H1 (cell line): ENCODE results near the gene MAN2A1. TPM values are rescaled to one million over a fixed set of nuclear protein-coding genes. Genes with fewer than 3 reads are reported as not detected.

Experiments
- CTCF ChIA-PET: fragments of 300-600 bp; sonication (Branson Sonifier 250); formaldehyde crosslinking; loops from one replicate; lab custom pipeline; 2021; ENCODE audit not compliant: partially characterized antibody; lab: Charles Lee
- POLR2A ChIA-PET: fragments of 300-600 bp; sonication (Branson Sonifier 250); formaldehyde crosslinking; loops from one replicate; lab custom pipeline; 2021; ENCODE audit warnings: inconsistent platforms; ENCODE audit not compliant: partially characterized antibody; lab: Charles Lee
- DNase-seq, 2 experiments: peaks; one replicate each; pipeline versions ENCODE4 v3.0.0 to v3.0.0-alpha.2; 2010 to 2022; ENCODE audit warnings: low spot score in 2 of 2, low read depth in 1 of 2, mixed read lengths in 1 of 2
- FAIRE-seq: peaks from 2 replicates; lab custom pipeline; 2011; peaks lifted over from hg19 to GRCh38; lab: Jason Lieb, UNC
- H2AFZ ChIP-seq: 2 replicates; pipeline ENCODE4 v1.8.1; 2012; ENCODE audit warnings: low read length, inconsistent platforms
- H2AK5ac ChIP-seq: 2 replicates; pipeline ENCODE4 v1.6.1; 2013; ENCODE audit warnings: low read depth, low read length
- H2BK120ac ChIP-seq: replicated peaks from 2 replicates; pipeline ENCODE3; 2013; ENCODE audit warnings: low read depth, low read length, inconsistent platforms
- H2BK12ac ChIP-seq: 2 replicates; pipeline ENCODE4 v1.6.1; 2013; ENCODE audit warnings: low read depth, low read length
- H2BK15ac ChIP-seq: 2 replicates; pipeline ENCODE4 v1.6.1; 2013; ENCODE audit warnings: low read length
- H2BK20ac ChIP-seq: 2 replicates; pipeline ENCODE4 v1.6.1; 2013; ENCODE audit warnings: low read length
- H2BK5ac ChIP-seq: 2 replicates; pipeline ENCODE4 v1.6.1; 2013; ENCODE audit warnings: low read depth, low read length
- H3K14ac ChIP-seq: 2 replicates; pipeline ENCODE4 v1.6.1; 2013; ENCODE audit warnings: inconsistent platforms; ENCODE audit not compliant: insufficient read length
- H3K18ac ChIP-seq: 2 replicates; pipeline ENCODE4 v1.6.1; 2013; ENCODE audit warnings: low read length; ENCODE audit errors: extremely low read depth
- H3K23ac ChIP-seq: 2 replicates; pipeline ENCODE4 v1.6.1; 2013; ENCODE audit warnings: inconsistent platforms; ENCODE audit not compliant: insufficient read length
- H3K23me2 ChIP-seq: 2 replicates; pipeline ENCODE4 v1.6.1; 2013; ENCODE audit warnings: low read depth, low read length
- H3K27ac ChIP-seq: 2 replicates; pipeline ENCODE4 v1.6.1; 2011; ENCODE audit warnings: low read depth, low read length, inconsistent platforms
- H3K27me3 ChIP-seq, 4 experiments: replicated peaks in 1 of 4; 1 replicate in 1 of 4; 2 replicates in 3 of 4; pipeline versions ENCODE4 v1.6.1 to v1.8.1; 2011 to 2013; ENCODE audit warnings: low read length in 3 of 4, mild to moderate bottlenecking in 3 of 4, inconsistent platforms in 2 of 4, mixed read lengths in 2 of 4, moderate library complexity in 1 of 4; ENCODE audit not compliant: control insufficient read depth in 3 of 4, insufficient read depth in 3 of 4; ENCODE audit errors: extremely low read depth in 1 of 4
- H3K36me3 ChIP-seq, 4 experiments: 2 replicates each; pipeline versions ENCODE4 v1.6.1 to v1.8.1; 2011 to 2013; ENCODE audit warnings: mild to moderate bottlenecking in 4 of 4, low read length in 3 of 4, moderate library complexity in 2 of 4, control low read depth in 1 of 4, inconsistent platforms in 1 of 4; ENCODE audit not compliant: insufficient read depth in 4 of 4, control insufficient read depth in 2 of 4
- H3K4ac ChIP-seq: replicated peaks from 2 replicates; pipeline ENCODE3; 2013; ENCODE audit warnings: low read length, low read depth, mixed read lengths, inconsistent platforms; ENCODE audit not compliant: insufficient read length
- H3K4me1 ChIP-seq, 4 experiments: replicated peaks in 1 of 4; 1 replicate in 1 of 4; 2 replicates in 3 of 4; pipeline versions ENCODE4 v1.6.1 to v1.8.1; 2011 to 2013; ENCODE audit warnings: low read length in 3 of 4, inconsistent platforms in 2 of 4, mixed read lengths in 1 of 4; ENCODE audit not compliant: insufficient read depth in 4 of 4, control insufficient read depth in 3 of 4
- H3K4me2 ChIP-seq, 2 experiments: 2 replicates each; pipeline versions ENCODE4 v1.6.1 to v1.8.1; 2011 to 2013; ENCODE audit warnings: low read depth in 2 of 2, low read length in 2 of 2, control low read depth in 1 of 2, inconsistent platforms in 1 of 2, mild to moderate bottlenecking in 1 of 2; ENCODE audit not compliant: insufficient read depth in 1 of 2
- H3K4me3 ChIP-seq, 4 experiments: fragments of 200-600, 300-600 bp in 1 of 4; sonication (generic), shearing (Covaris generic), sonication (Bioruptor Twin) in 1 of 4; 2 replicates each; pipeline versions ENCODE4 v1.5.1 to v1.8.1; 2011 to 2016; ENCODE audit warnings: low read length in 4 of 4, low read depth in 3 of 4, control low read depth in 2 of 4, inconsistent platforms in 2 of 4, mild to moderate bottlenecking in 2 of 4, mixed read lengths in 1 of 4, moderate library complexity in 1 of 4; ENCODE audit not compliant: insufficient read depth in 2 of 4; ENCODE audit errors: extremely low read depth in 1 of 4
- H3K56ac ChIP-seq: replicated peaks from 2 replicates; pipeline ENCODE3; 2013; ENCODE audit warnings: low read depth, mild to moderate bottlenecking, mixed read lengths, low read length, inconsistent platforms; ENCODE audit not compliant: insufficient read length
- H3K79me1 ChIP-seq: 2 replicates; pipeline ENCODE4 v1.6.1; 2013; ENCODE audit warnings: low read depth, low read length, control low read depth
- H3K79me2 ChIP-seq, 2 experiments: 2 replicates each; pipeline versions ENCODE4 v1.6.1 to v1.8.1; 2012 to 2013; ENCODE audit warnings: low read length in 2 of 2, mild to moderate bottlenecking in 2 of 2, inconsistent platforms in 1 of 2; ENCODE audit not compliant: insufficient read depth in 2 of 2, control insufficient read depth in 1 of 2
- H3K9ac ChIP-seq, 4 experiments: replicated peaks in 1 of 4; 1 replicate in 1 of 4; 2 replicates in 3 of 4; pipeline versions ENCODE4 v1.6.1 to v1.8.1; 2011 to 2013; ENCODE audit warnings: low read depth in 3 of 4, low read length in 3 of 4, control low read depth in 2 of 4, mild to moderate bottlenecking in 2 of 4, moderate library complexity in 2 of 4, inconsistent platforms in 1 of 4; ENCODE audit errors: extremely low read depth in 1 of 4
- H3K9me3 ChIP-seq, 2 experiments: 2 replicates each; pipeline versions ENCODE4 v1.6.1 to v1.8.1; 2012 to 2013; ENCODE audit warnings: mild to moderate bottlenecking in 2 of 2, moderate library complexity in 2 of 2, control low read depth in 1 of 2, inconsistent platforms in 1 of 2, low read depth in 1 of 2, low read length in 1 of 2, mixed read lengths in 1 of 2; ENCODE audit not compliant: insufficient read depth in 2 of 2
- H4K20me1 ChIP-seq, 2 experiments: replicated peaks in 1 of 2; 2 replicates each; pipeline versions ENCODE3 to v1.8.1; 2011 to 2013; ENCODE audit warnings: inconsistent platforms in 2 of 2, low read length in 2 of 2, mild to moderate bottlenecking in 1 of 2; ENCODE audit not compliant: insufficient read depth in 2 of 2, control insufficient read depth in 1 of 2
- H4K5ac ChIP-seq: 2 replicates; pipeline ENCODE4 v1.6.1; 2013; ENCODE audit warnings: low read length, low read depth, mixed read lengths, inconsistent platforms; ENCODE audit not compliant: insufficient read length
- H4K8ac ChIP-seq: 2 replicates; pipeline ENCODE4 v1.8.0; 2013; ENCODE audit warnings: mild to moderate bottlenecking, moderate library complexity, low read length, inconsistent platforms; ENCODE audit not compliant: insufficient read depth; ENCODE audit errors: extremely low read depth
- H4K91ac ChIP-seq: replicated peaks from 2 replicates; pipeline ENCODE3; 2013; ENCODE audit warnings: low read length, mixed read lengths, inconsistent platforms; ENCODE audit not compliant: insufficient read length
- CBX5 ChIP-seq: fragments of 300-800, 300-1000 bp; sonication (generic); IDR thresholded peaks from 2 replicates; pipeline ENCODE4 v1.7.1; 2016; ENCODE audit warnings: antibody characterized with exemption, low read length, low read depth
- polyA plus RNA-seq, 7 experiments: library from polyadenylated mRNA; depleted of rRNA in 3 of 7; stranded (reverse) in 5 of 7; unstranded in 2 of 7; fragments of >200 nt in 5 of 7; fragments of 200-250 nt in 2 of 7; gene quantifications; 1 replicate in 5 of 7; 2 replicates in 1 of 7; 4 replicates in 1 of 7; pipeline versions ENCODE4 v1.2.1 to v1.2.3, GENCODE V29; 2011 to 2013; ENCODE audit warnings: missing spikeins in 2 of 7, mixed read lengths in 2 of 7
- total RNA-seq: library from RNA; stranded (reverse); fragmentation: NEBNext Ultra II Directional; extraction: Animal tissue kit (Norgen Biotek cat#: 25700); gene quantifications from 2 replicates; pipeline ENCODE4 v1.2.1, GENCODE V29; 2021
- TF ChIP-seq, protein P1 (sequence below): IDR thresholded peaks from 2 replicates; pipeline ENCODE4 v1.6.1; 2012; ENCODE audit warnings: inconsistent platforms

Gene MAN2A1
- total and polyA plus RNA-seq, 2 of the 8 experiments (the other 6 are each of a cell fraction or from before 2014, with no cell fraction given) = 29.1 to 102 TPM

DNA sequence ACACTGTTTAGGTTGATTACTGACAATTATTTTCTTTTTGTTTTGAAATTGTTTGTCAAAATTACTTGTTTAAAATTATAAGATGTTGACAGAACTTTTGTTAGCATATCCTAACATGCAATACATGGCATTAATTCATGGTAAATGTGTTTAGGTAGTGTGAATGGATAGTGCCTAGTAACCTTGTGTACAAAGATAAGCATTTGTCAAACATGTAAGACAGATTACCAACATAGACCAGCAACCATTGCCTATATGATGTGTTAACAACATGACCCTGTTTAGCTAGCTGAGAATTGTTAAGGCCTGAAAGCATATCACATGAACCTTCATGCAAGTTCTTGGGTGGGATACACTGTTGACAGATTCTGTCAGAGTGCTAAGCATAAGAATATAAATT lies 13.4 kb downstream of the MAN2A1 start:
- DNase-seq (no peak), FAIRE-seq (no peak)
- H4K20me1 ChIP-seq = peaks cover 9 to 12% of the 10 kb centered on the region in 2 experiments

More for the DNA sequence above, 13.4 kb downstream of the MAN2A1 start:
- peaks cover 21 to 100% of the 10 kb centered on the region in 2 experiments; a peak in 3 of 4 replicates for H3K79me2 ChIP-seq
- no peak overlapping the region for H3K14ac ChIP-seq
- ChIA-PET CTCF (no interaction called here), POLR2A (no interaction called here)
- H3K56ac ChIP-seq = no peak overlapping the region
- H3K79me1 ChIP-seq = peaks cover 7% of the 10 kb centered on the region; the same call in 1 of the 2 replicates
- H3K4me3 ChIP-seq = no peak overlapping the region
- no peak overlapping the region for H3K9ac ChIP-seq
- H2BK20ac ChIP-seq = no peak overlapping the region
- no peaks in the 10 kb centered on the region for H3K23me2 ChIP-seq
- no peak overlapping the region for H3K23ac ChIP-seq
- no peak overlapping the region for H4K5ac ChIP-seq
- H2BK12ac ChIP-seq = no peak overlapping the region
- no peak overlapping the region for H2AK5ac ChIP-seq
- H2BK120ac ChIP-seq = no peak overlapping the region
- TF ChIP-seq, protein P1, sequence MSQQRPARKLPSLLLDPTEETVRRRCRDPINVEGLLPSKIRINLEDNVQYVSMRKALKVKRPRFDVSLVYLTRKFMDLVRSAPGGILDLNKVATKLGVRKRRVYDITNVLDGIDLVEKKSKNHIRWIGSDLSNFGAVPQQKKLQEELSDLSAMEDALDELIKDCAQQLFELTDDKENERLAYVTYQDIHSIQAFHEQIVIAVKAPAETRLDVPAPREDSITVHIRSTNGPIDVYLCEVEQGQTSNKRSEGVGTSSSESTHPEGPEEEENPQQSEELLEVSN = no peak
- TF ChIP-seq CBX5 = no peak
- no peak overlapping the region for H4K91ac ChIP-seq
- H3K27ac ChIP-seq = no peak overlapping the region
- H3K27me3 ChIP-seq = no peaks in the 10 kb centered on the region
- H3K18ac ChIP-seq = no peak overlapping the region
- H2BK5ac ChIP-seq = no peak overlapping the region
- H3K9me3 ChIP-seq = no peaks in the 10 kb centered on the region
- no peaks in the 10 kb centered on the region; a peak in 1 of 8 replicates for H3K36me3 ChIP-seq
- no peak overlapping the region for H2BK15ac ChIP-seq
- no peak overlapping the region for H3K4me2 ChIP-seq
- no peak overlapping the region for H3K4ac ChIP-seq
- no peak overlapping the region for H2AFZ ChIP-seq
- H4K8ac ChIP-seq = no peak overlapping the region
- H3K4me1 ChIP-seq = peaks cover 4 to 15% (median 11%) of the 10 kb centered on the region in 4 experiments; a peak in 6 of 7 replicates
